ENCODE data around the gene ACACB.

The ACACB gene

DNA sequence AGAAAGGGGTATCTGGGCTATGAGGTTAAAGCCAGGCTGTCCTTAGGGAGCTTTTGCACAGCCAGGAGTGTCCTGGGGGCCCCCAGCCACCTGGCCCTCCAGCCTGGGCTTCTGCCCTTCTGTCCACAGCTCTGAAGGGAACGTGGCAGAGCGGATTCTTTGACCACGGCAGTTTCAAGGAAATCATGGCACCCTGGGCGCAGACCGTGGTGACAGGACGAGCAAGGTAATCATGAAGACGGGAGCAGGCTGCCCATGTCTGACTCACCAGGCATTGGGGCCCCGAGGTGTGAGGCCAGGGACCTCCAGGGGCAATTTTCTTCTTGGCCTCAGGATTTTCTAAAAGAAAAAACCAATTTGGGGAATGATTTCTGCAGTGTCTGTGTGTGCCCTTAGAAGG lies 139.6 kb downstream of the ACACB start:
- H3K4me2 ChIP-seq (ENCODE audit: insufficient read depth, low read length), result no peak overlapping the region
- H3K9ac ChIP-seq (ENCODE audit: low read depth, low read length), result no peak overlapping the region
- no peaks in the 10 kb centered on the region for H3K4me1 ChIP-seq (ENCODE audit: insufficient read depth, low read length)
- H3K9me3 ChIP-seq (ENCODE audit: insufficient read depth, low read length, severe bottlenecking), result peaks cover 9% of the 10 kb centered on the region
- no peak for TF ChIP-seq EZH2 (IDR thresholded peaks at IDR 0.05; ENCODE audit: borderline replicate concordance, low read depth, low read length, severe bottlenecking)
- TF ChIP-seq, protein P1, sequence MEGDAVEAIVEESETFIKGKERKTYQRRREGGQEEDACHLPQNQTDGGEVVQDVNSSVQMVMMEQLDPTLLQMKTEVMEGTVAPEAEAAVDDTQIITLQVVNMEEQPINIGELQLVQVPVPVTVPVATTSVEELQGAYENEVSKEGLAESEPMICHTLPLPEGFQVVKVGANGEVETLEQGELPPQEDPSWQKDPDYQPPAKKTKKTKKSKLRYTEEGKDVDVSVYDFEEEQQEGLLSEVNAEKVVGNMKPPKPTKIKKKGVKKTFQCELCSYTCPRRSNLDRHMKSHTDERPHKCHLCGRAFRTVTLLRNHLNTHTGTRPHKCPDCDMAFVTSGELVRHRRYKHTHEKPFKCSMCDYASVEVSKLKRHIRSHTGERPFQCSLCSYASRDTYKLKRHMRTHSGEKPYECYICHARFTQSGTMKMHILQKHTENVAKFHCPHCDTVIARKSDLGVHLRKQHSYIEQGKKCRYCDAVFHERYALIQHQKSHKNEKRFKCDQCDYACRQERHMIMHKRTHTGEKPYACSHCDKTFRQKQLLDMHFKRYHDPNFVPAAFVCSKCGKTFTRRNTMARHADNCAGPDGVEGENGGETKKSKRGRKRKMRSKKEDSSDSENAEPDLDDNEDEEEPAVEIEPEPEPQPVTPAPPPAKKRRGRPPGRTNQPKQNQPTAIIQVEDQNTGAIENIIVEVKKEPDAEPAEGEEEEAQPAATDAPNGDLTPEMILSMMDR (IDR thresholded peaks at IDR 0.05; ENCODE audit: borderline replicate concordance, extremely low read depth, low read length, poor library complexity, severe bottlenecking), result no peak
- ATAC-seq (ENCODE audit: insufficient read depth, low read depth) (no peak), DNase-seq (no peak)
- H2AFZ ChIP-seq (ENCODE audit: low read depth, low read length), result no peak overlapping the region
- no peaks in the 10 kb centered on the region for H3K36me3 ChIP-seq (ENCODE audit: insufficient read depth, low read length)
- H3K79me2 ChIP-seq (ENCODE audit: insufficient read depth, low read length), result no peaks in the 10 kb centered on the region
- no peak overlapping the region for H3K27ac ChIP-seq (ENCODE audit: low read length)
- no peaks in the 10 kb centered on the region for H4K20me1 ChIP-seq (ENCODE audit: insufficient read depth, low read length)
- H3K27me3 ChIP-seq (ENCODE audit: insufficient read depth, low read length, poor library complexity), result no peaks in the 10 kb centered on the region
- no peak overlapping the region for H3K4me3 ChIP-seq (ENCODE audit: low read depth in 1 of 2, low read length in 2 of 2)

DNA sequence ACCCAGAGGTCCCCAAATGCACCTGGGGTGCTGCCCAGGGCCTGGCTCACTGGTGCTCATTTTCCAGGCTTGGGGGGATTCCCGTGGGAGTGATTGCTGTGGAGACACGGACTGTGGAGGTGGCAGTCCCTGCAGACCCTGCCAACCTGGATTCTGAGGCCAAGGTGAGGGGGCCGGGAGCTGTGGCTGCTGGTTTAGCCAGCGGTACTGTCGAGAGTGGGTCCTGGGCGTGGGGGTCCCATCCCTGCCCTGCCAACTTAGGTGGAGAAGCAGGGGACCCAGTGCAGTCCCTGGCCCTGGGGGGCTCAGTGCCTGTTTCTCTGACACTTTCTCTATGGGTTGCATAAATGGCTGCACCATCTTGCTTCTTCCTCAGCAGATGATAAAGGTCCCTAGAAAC lies 141.8 kb downstream of the ACACB start:
- Histone ChIP-seq H3K79me2 (ENCODE audit: insufficient read depth, low read length) (no peaks in the 10 kb centered on the region), H3K27ac (ENCODE audit: low read length) (no peak overlapping the region)
- TF ChIP-seq, protein P1 (IDR thresholded peaks at IDR 0.05; ENCODE audit: borderline replicate concordance, extremely low read depth, low read length, poor library complexity, severe bottlenecking), result no peak
- TF ChIP-seq EZH2 (IDR thresholded peaks at IDR 0.05; ENCODE audit: borderline replicate concordance, low read depth, low read length, severe bottlenecking), result no peak

DNA sequence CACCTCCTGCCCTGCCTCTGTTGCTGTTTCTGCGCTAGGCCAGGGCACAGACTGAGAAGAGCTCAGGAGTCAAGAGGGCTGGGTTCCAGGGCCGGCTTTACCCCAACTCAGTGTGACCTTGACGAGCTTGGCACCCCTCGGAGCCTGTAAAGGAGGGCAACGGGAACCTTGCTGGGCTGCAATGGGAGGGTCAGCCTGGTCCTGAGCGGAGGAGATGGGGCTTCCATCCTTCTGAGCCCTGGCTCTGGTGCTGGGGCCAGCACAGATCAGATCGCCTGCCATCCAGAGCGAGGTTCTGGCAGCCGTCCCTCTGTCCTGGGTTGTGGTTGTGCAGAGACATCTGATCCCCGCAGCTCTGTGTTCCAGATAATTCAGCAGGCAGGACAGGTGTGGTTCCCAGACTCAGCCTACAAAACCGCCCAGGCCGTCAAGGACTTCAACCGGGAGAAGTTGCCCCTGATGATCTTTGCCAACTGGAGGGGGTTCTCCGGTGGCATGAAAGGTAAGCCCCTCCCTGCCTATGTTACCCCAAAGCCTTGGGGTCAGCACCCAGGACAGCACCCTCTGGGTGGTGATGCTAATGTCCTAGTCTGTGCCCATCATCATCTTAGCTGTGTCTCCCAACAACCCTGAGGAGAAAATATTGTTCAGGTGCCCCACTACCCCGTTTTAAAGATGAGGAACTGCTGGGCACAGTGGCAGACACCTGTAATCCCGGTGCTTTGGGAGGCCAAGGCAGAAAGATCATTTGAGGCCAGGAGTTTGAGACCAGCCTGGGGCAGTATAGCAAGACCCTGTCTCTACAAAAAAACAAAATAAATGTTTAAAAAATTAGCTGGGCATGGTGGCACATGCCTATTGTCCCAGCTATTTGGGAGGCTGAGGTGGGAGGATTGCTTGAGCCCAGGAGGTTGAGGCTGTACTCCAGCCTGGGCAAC lies 142.5 kb downstream of the ACACB start:
- Histone ChIP-seq H4K20me1 (ENCODE audit: insufficient read depth, low read length) (no peaks in the 10 kb centered on the region), H3K4me3 (ENCODE audit: low read depth in 1 of 2, low read length in 2 of 2) (no peak overlapping the region), H3K9ac (ENCODE audit: low read depth, low read length) (no peak overlapping the region), H2AFZ (ENCODE audit: low read depth, low read length) (no peak overlapping the region), H3K9me3 (ENCODE audit: insufficient read depth, low read length, severe bottlenecking) (peaks cover 6% of the 10 kb centered on the region), H3K27ac (ENCODE audit: low read length) (no peak overlapping the region), H3K4me2 (ENCODE audit: insufficient read depth, low read length) (no peak overlapping the region), H3K27me3 (ENCODE audit: insufficient read depth, low read length, poor library complexity) (no peaks in the 10 kb centered on the region), H3K36me3 (ENCODE audit: insufficient read depth, low read length) (no peaks in the 10 kb centered on the region), H3K79me2 (ENCODE audit: insufficient read depth, low read length) (no peaks in the 10 kb centered on the region), H3K4me1 (ENCODE audit: insufficient read depth, low read length) (no peaks in the 10 kb centered on the region)
- DNase-seq (no peak), ATAC-seq (ENCODE audit: insufficient read depth, low read depth) (no peak)
- TF ChIP-seq, protein P1 (IDR thresholded peaks at IDR 0.05; ENCODE audit: borderline replicate concordance, extremely low read depth, low read length, poor library complexity, severe bottlenecking), result no peak
- no peak for TF ChIP-seq EZH2 (IDR thresholded peaks at IDR 0.05; ENCODE audit: borderline replicate concordance, low read depth, low read length, severe bottlenecking)

More for the DNA sequence above, 141.8 kb downstream of the ACACB start:
- DNase-seq, result no peak
- Histone ChIP-seq H3K4me2 (ENCODE audit: insufficient read depth, low read length) (no peak overlapping the region), H3K4me1 (ENCODE audit: insufficient read depth, low read length) (no peaks in the 10 kb centered on the region), H3K9me3 (ENCODE audit: insufficient read depth, low read length, severe bottlenecking) (peaks cover 9% of the 10 kb centered on the region), H2AFZ (ENCODE audit: low read depth, low read length) (no peak overlapping the region), H3K4me3 (ENCODE audit: low read depth in 1 of 2, low read length in 2 of 2) (no peak overlapping the region), H3K9ac (ENCODE audit: low read depth, low read length) (no peak overlapping the region), H3K27me3 (ENCODE audit: insufficient read depth, low read length, poor library complexity) (no peaks in the 10 kb centered on the region), H3K36me3 (ENCODE audit: insufficient read depth, low read length) (no peaks in the 10 kb centered on the region), H4K20me1 (ENCODE audit: insufficient read depth, low read length) (no peaks in the 10 kb centered on the region)
- ATAC-seq (ENCODE audit: insufficient read depth, low read depth), result no peak

All from DND-41 (cell line).